ENCODE data around the gene TMEM74B.

The TMEM74B gene

DNA sequence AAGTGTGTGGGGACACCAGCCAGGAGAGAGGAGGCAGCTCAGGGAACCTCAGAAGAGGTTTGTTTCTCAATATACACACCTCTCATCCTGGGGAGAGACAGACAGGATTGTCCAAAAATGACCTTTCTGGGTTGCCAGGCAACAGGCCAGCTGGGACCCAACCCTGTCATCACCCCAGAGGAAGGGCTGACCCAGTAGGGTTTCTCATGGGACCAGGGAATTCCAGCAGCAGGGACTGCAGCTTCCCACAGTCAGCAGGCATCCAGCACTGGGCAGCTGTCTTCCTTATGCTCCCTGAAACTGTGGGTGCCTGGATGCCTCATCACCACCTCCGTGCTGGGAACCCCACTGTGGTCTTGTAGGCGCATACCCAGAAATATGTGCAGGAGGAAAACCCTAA, 19.8 kb upstream of the TMEM74B start:
- no peak for DNase-seq

DNA sequence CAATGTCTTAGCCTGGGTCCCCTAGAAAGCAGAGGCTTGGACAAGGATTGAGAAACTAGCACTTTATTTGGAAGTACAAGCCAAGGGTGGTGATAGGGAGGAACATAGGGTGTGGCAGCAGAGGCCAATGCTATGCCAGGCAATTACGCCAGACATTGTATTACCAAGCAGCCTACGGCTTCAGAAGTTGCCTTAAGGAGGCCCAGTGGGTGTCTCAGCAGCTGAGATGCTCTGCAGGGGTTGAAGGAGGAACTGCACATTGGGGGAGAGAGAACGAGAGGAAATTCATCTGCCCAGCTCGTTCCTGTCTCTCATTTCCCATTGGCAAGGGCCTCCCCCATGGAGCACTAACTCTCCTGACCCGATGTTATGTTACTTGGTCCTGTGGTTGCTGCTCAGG, 19.3 kb upstream of the TMEM74B start:
- DNase-seq: no peak

DNA sequence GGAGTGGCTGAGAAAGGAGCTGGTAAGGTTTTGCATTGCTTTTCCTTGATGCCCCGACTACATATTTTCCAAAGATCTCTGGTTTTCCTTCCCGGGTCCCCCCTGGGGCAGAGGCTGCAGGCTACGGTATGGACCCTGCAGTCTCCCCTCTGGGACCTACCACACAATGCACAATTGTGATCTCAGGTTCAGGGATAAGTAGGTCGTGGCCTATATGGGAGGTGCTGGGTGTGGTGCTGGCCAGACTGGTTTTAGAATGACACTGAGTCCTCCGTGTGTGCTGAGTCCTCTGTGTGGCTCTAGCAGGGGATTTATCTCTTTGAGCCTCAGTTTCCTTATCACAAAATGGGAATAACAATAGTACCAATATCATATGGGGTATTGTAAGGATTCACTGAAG, 18.8 kb upstream of the TMEM74B start:
- no peak for DNase-seq

DNA sequence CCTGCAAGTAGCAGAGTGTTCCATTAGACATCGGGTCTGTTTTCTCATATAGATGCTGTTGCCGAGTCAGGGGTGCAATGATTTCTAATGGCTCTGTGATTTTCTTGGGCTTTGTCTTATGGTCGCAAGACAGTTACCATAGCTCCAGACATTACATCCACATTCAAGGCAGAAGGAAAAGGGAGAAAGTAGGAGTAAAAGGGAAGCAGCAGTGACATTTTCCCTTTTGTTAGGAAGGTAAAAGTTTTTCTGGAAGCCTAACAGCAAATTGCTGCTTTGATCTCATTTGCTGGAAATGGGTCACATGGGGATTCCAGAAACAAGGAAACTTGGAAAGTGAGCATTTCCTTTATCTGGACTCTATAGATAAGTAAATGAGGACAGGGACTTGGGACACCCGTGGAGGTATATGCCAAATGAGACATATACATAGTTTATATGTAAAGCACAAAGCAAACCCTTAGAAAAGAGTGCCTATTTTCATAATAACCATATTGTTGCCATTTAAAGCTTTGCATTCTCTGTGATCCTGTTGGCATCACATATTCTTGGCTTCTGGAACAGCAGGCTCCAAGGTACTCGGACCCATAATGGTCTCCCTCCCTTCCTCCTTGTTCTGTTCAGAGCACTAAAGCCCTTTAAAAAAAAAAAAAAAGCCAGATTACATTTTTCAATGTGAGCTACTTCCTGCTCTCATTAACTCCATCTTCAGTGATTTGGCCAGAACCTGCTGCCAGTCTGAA, 18.2 kb upstream of the TMEM74B start, which contains the start of gene C20orf202:
Gene C20orf202 (plus strand): TSS at position 693 of the 743 bp plus-strand sequence. CDS start 132 bp downstream, outside the sequence.
- DNase-seq: no peak

DNA sequence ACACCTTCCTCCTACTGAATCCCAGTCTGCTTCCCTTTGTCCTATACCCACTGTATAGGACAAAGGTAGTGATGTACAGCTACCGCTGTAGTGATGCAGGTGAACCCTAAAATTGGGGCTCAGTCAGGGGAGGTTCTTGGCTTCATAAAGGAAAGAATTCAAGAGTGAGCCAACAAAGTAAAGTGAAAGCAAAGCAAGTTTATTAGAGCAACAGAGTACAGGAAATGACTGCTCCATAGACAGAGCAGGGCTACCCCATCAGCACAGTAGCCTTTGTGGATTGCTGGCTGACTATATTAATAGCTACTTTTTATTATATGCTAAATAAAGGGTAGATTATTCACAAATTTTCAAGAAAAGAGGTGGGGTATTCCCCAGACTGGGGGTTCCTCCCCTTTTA, 15.2 kb upstream of the TMEM74B start:
- no peak for DNase-seq

DNA sequence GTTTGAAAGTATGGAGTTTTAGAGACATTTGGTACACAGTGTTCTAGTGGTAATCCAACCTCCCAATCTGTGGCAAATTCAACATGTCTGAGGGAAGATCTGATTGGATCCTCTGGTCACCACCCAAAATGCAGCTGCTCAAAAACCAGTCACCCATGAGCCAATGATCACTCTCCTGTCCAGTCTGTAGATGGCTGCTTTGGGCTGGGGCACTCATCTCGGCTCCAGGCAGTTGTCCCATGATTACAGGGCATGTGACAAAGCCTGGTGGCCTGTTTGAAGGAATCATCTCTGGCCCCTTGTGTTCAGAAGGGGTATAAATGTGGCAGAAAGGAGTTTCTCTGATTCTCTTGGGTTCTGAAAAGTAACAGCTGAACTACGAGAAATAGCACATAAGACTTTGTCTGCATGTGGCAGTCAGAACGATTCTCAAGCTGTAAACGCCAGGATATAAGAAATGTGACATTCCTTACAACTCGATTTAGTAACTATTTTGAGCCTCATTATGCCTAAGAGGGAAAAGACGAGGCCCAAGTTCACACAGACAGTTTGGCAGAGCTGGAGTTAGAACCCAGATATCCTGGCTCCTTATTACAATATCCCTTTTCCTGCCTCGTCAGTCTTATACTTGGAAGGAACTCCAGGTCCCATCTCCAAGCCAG, 14.6 kb upstream of the TMEM74B start:
- DNase-seq: no peak

DNA sequence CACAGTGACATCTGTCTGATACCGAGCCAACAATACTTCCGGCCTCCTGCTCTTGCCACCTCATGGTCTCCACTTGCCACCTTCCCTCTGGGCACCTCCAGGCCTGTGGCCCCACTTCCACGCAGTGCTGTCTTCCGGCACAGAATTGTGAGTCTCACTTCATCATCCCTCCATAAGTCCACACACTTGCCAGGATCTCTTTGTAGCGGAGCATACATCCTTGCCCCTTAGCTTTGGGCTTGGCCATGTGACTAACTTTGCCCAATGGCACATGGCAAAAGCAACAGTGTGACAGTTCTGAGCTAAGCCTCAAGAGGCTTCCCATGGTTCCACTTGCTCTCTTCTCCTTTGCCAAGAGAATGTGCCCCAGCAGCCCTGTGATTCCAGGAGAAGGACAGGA, 14.0 kb upstream of the TMEM74B start:
- DNase-seq: no peak

DNA sequence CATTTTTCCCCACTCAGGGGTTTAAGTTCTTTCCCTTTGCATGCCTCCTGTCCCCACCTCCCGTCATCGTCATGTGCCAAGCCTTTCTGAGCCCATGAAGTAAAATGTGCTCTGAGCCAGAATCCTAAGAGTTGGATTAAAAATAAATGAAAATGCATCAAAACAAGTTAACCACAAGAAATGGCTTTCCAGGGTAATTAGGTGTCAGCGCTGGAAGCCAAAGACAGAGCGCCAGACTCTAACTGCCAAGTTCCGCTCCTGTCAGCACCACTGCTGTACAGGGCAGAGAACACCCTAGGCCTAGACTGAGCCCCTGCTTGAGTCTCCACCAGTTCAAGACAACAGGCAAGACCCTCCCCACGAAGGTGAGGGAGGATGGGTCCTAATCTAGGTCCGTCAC, 13.0 kb upstream of the TMEM74B start:
- no peak for DNase-seq

DNA sequence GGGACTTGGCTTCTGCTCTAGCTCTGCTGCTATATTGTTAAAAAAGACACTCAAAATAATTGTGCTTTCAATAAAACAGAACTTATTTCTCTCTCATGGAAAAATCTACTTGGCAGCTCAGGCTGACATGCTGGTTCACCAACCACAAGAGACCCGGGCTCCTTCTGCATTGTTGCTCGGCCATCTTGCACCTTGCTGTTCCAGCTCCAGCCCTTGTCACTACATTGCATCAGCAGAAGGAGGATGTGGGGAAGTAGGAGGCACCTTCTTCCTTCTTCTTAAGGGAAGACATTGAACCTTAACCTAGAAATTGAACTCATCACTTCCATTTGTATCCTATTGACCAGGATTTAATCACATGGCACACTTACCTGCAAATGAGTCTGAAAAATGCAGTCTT, 11.9 kb upstream of the TMEM74B start:
- DNase-seq: no peak

DNA sequence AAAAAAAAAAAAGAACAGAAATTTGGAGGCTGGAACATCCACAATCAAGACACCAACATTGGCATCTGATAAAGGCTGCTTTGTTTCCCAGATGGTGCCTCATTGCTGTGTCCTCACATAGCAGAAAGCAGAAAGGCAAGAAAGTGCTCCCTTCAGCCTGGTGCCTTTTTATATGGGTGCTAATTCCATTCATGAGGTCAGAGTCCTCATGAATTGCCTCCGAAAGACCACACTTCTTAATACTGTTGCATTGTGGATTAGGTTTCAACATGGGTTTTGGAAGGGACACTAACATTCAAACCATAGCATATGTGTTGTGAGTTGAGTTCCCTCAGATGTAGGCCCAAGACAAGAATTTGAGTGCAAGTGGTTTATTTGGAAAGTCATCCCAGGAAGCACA, 10.4 kb upstream of the TMEM74B start:
- DNase-seq: no peak

DNA sequence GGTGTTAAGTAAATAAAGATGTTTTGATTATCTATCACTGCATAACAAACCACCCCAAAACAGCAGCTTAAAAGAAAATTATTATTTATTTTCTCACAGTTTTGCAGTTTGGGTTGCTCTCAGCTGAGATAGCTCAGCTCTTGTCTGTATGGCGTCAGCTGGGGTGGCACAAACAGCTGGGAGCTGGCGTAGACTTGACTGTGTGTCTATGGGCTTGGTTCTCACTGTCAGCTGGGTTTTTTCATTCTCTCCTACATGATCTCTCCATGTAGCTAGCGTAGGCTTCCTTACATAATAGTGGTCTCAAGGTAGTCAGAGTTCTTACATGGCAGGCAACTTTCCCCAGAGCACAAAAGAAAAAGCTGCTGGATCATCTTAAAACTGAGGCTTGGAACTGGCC, 6.5 kb upstream of the TMEM74B start:
- DNase-seq: no peak

DNA sequence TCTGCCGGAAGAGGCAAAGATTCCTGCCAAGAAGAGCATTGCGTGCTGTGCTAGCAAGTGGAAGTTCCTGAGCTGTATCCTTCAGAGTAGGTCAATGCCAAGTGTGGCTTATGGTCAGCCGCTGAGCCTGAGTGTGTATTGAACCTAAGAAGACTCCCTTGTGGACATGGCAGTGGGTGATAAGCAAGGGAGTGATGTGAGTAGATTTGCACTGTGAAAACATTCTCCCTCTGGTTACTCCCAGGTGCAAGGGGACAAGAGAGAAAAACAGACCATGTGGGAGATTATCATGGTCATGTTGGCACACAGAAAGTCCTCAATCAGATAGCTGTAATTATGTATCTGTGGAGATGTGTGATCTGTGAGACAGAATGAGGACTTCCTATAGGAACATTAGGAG, 6.1 kb upstream of the TMEM74B start:
- DNase-seq: no peak

DNA sequence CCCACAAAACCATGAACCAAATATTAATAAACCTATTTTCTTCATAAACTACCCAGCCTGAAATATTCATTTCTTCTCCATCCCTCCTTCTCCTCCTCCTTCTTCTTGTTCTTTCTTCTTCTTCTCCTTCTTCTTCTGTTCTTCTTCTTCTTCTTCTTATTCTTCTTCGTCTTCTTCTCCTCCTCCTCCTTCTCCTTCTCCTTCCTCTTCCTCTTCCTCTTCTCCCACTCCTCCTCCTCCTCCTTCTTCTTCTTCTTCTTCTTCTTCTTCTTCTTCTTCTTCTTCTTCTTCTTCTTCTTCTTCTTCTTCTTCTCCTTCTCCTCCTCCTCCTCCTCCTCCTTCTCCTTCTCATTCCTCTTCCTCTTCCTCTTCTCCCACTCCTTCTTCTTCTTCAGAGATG, 5.0 kb upstream of the TMEM74B start:
- DNase-seq: no peak

DNA sequence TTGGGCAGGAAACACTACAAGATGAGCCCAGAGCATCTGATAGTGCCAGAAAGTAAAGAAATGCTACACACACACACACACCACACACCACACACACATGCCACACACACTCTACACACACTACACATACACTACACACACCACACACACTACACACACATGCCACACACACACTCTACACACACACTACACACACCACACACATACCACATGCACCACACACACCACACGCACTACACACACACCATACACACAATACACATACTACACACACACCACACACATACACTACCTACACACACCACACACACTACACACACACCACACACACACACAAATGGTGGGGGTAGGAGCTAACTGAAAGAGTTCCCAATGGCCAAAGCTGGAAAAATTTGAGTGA, 3.6 kb upstream of the TMEM74B start:
- DNase-seq: no peak

DNA sequence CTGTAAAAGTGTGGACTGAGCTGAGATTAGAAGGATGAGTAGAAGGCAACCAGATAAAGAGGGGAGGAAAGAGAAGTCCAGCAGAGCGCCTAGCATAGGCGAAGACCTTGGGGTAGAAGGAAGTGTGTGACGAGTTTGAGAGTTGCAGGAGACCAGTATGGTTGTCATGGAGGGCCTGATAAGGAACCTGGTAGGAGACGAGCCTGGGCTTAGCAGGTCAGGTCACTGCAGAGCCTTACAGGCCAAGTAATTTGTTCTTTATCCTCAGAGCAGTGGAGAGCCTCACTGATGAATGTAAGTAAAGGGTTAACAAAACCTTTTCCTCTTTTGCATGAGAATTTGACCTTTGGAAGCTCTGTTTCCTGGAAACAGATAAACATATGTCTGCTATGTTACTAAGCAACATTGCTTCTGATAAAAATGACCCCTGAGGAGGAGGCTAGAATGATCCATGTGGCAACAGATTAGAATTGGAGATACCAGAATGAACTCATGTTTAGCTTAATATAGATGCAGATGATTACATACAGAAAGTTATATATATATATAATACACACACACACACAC, 2.9 kb upstream of the TMEM74B start:
- DNase-seq: no peak

DNA sequence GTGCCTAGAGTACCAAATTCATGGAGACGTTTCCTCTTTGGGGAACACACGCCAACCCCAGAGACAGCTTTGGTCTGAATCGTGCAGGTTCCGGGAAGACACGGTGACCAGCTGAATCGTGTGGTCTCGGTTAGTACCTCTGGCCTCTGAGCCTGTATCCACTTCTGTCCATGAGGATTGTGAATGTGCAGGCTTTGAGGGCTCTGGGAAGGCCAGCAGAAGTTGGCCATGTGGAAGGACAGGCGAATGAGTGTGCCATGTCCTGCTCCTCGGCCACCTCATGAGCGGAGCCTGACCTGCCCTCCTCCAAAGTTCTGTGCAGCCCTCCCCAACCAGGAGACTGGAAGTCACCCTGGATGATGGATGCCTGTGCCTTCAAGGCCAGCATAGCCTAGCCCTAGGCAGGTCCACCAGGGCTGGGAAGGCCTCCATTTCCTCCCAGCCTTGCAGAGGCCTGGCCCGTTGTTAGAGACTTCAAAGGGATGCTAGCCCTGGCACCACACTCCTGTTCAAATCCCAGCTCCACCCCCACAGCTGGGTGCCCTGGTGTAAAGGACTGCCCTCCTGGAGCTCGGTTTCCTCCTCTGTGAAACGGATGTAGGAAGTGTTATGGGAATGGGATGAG, 1.7 kb upstream of the TMEM74B start:
- DNase-seq: no peak

DNA sequence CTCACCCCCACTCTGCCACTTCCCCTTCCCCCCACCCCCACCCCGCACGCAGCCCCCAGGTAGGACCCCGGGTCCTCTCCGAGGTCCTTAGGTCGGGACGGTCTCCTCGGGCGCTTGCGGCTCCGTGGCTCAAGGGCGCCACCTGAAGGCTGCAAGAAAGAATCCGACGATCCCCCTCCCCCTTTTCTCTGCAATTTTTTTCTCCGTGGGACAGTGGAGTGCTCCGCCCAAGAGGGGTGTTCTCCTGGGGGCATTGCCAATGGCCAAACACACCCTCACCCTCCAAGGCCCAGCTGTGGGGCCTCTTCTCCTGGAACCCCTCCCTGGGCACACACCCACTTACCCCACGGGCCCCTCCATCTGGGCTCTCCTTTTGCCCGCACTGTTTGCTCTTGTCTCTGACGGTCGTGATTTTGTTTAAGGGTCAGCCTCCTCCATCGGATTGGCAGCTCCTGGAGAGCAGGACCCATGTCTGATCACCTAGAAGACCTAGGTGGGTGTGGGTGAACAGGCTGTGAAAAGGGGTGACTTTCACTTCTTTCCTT, 1.1 kb upstream of the TMEM74B start:
- peak; percentile 7 for DNase-seq

DNA sequence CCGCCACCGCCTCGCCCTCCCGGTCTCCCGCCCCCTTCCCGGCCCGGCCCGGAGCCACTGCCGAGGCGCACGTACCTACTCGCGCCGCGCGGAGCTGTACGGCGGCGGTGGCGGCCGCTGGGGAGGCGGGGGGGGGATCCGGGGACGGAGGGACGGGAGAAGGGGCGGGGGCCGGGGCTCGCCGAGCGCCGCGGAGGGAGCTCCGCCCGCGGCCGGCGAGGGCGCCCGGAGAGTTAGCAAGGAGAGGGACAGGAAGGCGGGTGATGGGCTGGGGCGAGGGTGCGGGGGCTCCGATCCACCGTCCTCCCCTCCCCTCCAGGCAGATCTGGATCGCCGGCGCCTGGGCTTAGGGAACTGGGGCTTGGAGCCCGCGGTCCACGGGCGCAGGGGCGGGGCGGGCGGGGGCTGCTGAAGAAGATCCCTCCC, 548 bp upstream of the TMEM74B start:
- DNase-seq: no peak

DNA sequence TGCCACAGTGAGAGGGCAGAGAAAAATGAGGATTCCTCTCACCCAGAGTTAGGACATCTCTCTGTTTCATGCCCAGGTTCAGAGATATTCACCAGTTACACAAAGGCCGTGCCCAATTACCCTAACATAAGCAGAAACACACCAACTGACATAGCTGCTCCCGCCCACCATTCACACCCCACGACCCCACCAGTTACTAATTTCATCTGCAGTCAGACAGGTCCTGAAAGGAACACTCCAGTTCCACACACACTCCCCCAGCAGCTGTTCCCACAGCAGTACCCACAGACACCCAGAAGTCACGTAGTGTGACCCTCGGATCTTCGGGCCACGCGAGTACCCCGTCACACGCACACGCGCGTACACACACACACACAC, 532 bp downstream of the TMEM74B start:
- DNase-seq: no peak

DNA sequence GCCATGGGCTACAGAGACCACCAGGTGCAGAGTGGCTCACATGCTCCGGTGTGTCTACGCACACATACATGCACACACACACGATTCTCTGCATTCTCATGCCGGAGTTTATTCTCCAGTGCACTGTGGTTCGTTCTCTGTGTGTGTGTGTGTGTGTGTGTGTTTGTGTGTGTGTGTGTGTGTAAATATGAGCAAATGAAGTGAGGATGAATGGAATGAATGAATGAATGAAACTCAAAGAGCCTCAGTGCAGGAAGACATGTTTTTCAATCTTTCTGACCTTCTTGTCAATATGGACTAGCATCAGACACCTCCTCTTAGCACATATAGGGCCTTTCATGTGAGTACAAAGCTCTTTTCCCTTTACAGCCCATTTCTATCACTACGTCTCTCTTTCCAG, 1.6 kb downstream of the TMEM74B start:
- DNase-seq: no peak

DNA sequence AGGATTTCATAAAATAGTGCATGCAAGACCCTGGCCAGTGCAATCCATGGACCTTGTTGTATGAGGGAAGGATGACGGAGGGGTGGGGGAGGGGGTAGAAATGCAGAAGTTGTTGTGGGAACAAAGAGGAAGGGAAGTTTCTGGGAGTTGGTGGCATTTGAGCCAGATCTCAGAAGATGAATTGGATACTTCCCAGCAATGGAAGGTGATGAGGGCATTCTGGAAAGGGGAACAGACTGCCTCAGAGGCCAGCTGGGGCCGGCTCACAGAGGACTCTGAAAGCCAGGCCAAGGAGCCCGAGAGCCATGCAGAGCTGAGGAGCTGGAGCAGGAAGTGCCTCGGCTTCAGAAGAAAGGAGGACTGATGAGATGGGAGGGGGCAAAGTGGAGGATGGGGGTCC, 2.7 kb downstream of the TMEM74B start:
- DNase-seq: no peak

DNA sequence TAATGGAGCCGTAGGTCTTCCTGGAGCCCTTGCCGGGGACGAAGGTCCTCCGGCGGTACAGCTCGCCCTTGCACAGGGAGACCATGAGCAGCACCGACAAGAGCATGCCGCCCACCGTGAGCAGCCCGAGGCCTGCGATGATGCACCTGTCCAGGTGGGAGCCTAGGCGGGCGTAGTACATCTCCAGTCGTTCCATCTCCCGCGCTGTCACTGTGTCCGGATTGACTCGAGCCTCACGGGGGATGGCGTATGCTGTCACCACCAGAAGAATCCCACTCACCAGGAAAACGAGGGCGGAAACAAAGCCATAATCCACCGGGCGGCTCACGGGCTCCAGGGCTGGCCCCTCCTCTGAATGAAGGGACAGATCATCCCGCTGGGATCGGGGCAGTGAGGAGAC, 3.8 kb downstream of the TMEM74B start:
- no peak for DNase-seq

DNA sequence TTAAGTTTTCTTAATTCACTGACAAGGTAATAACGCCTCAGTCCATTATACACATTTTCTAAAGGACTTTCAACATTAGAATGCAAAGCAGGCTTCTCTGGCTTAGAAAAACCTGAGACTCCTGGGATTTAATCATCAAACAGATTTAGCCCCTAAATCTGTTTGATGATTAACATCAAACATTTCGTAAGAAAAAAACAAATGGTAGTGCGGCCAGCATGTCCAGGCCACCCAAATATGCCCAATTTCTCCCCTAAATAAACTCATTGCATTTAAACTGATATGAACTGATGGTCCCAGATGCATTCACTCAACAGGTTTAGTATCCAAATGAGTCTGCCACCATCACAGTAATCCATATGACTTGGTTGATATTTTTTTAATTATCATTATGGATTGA, 6.2 kb downstream of the TMEM74B start:
- no peak for DNase-seq

DNA sequence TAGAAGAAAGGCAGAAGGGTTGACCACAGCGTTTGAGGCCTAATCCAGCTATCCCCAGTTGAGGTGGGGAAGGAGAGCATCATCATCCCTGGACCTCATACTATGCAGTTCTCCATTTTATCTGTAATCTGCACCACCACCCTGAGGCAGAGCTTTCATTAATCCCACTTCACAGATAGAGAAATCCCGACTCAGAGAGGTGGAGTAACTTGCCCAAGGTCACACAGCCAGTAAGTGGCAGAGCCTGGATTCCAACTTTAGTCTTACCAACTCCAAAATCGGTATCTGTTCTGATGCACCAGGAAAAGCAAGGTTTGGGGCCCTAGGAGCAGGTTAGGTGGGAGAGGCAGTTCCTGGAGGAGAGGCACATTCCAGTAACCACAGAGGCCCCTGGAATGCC, 6.7 kb downstream of the TMEM74B start:
- no peak for DNase-seq

Data from stimulated activated naive CD4-positive, alpha-beta T cell treated with Interleukin-2 at 50 U/mL for 16 hours (primary cell).